Right renal cortex interstitium (tissue), 3 donors: ENCODE data around the gene GRM8. TPM values are rescaled to one million over a fixed set of nuclear protein-coding genes. Genes with fewer than 3 reads are reported as not detected.
A peak's percentile ranks its signal among the peaks of the same experiment; 100 is the strongest.

Experiments
- DNase-seq, 3 donors: peaks; one replicate each; pipeline ENCODE4 v3.0.0-alpha.2; 2013; ENCODE audit warnings: low read depth in 3 of 3, low spot score in 2 of 3
- polyA plus RNA-seq, 3 donors: library from polyadenylated mRNA; unstranded; fragments of 120-200 nt; gene quantifications; one replicate each; pipeline ENCODE4 v1.2.1, GENCODE V29; 2013; ENCODE audit not compliant: insufficient read length in 3 of 3

Gene GRM8
- polyA plus RNA-seq, 3 donors: 8.6 to 12.6 (median 8.8) TPM

DNA sequence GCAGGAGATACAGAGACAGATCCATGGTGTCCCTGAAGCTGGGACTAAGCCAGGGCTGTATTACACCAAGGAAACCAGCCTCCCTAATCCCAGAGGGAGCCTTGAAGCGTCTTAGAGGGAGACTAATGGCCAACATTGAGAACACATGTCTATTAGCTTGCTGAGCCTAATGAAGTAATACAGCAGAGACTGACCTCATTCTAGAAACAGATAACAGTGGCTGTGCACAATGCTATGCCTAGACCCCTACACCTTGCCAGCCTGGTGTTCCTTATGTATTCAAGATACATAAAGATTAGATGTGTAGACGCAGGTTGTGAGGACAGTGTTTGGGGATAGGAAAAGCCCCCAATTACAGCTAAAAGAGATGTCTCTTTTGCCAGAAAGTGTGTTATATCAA, 19.1 kb downstream of the GRM8 start:
- DNase-seq: no peak

DNA sequence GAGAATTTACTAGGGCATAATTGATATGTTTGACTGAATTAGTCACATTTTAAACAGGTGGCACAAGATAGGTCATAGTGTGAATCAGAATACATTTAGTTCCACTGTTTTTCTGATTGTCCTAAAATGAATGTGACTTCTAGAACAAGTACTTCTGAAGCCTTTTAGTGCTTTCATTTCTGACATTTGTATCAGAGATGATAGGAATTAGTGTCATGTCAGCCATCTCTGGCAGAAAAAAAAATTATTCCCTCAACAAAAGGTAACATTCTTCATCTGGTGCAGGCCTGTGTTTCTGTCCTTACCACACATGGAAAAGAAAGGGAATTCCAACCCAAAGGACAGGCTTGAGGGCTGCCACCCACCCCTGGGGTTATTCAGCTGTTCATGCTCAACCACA, 21.3 kb downstream of the GRM8 start:
- DNase-seq: no peak

DNA sequence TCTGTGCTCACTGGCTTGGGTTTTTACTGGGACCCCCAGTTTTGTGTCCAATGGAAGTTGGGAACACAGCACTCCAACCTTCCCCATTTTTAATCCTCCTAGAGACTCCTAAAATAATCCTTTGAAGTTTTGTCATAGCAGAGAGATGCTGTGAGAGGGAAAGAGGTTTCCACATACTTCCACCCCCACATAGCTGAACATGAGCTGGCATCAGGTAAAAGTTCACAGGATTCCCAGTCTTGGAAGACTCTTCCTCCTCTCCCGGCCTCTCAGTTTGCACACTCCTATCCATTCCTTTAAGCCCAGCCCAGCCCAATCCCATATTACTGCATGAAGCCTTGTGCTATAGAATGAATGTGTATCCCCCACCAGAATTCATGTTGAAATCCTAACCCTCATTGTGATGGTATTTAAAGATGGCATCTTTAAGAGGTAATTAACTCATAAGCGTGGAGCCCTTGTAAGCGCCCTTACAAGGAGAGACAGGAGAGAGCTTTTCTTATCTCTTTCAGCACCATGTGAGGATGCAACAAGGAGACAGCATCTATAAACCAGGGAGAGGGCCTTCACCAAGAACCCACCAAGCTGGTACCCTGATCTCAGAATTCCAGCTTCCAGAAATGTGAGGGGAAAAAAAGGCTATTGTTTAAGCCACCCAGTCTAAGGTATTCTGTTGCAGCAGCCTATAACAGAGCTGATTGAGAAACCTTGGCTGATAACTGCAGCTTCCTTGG, 22.4 kb downstream of the GRM8 start:
- no peak for DNase-seq

- DNase-seq: no peak
Observed at GRCh38 chr7:127226685-127227374, 25.9 kb downstream of the GRM8 start.

GRCh38 chr7:127221731-127222130, 31.0 kb downstream of the GRM8 start:
- no peak for DNase-seq

DNA sequence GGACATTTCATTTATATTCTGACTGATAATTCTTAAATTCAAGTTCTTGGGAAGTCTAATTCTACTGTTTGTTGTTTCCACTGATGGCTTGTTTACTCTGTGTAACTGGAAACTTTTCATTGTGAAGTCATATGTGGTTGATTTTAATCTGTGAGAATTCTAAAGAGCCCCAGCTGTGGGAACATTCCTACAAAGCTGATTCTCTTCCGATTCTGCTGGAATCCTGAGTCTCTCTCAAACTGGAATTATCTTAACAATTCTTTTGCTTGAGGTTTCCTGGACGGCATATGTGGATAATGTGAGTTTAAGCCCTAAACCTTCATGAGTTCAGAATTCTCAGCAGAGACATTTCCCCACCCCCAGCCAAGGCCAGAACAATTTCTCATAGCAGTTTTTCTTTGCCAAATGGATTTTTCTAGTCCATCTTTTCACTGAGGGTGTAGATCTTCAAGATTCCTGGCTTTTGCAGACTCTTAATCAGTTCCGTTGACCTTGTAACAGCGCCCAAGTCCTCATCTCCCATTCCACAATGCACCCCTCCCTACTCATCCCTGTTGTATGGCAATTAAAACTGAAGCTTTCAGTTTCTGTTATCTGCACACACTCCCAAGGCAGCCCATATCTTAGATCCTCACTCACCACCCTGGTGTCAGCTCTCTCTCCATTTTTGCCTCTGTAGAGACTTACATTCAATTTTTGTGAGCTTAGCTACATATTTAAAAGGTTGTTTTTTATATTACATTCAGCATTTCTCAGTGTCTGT, 37.6 kb downstream of the GRM8 start:
- no peak for DNase-seq

- DNase-seq: no peak
Observed at GRCh38 chr7:127209886-127210285, 42.9 kb downstream of the GRM8 start.

GRCh38 chr7:127208860-127209259, 43.9 kb downstream of the GRM8 start:
- no peak for DNase-seq

DNA sequence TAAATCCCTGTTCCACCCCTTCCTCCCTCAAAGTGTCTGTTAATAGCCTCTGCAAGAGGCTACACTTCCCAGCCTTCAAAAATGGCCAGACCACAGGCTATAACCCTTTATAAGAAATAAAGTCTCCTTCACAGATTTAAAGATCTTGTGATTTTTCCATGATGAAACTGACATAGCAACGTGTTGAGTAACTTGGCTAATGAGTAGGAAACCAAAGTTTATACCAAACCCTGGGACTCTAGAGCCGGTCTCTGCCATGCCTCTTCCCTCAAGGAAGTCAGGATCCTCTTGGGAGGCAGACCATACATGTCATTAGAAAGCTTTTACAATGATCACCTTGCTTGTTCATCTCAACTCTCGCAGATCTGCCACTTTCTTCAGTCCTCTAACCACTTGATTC, 44.4 kb downstream of the GRM8 start:
- DNase-seq: no peak

DNA sequence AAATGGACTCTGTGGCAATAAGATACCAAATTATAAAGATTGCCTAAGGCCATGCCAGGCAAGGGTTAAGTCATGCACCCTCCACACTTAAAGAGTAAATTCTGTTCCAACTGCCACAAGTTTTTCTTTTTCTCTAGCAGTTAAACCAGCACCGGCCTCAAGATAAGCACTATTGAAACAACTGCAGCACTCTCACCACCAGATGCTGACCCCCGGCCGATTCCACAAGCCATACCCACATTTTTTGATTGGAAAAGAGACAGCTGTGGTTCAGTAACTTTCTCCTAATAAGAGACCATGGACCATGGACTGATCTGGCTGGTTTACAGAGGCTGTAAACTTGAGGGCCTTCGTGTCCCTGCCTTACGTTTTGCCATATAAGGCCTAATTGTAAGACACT, 44.9 kb downstream of the GRM8 start:
- no peak for DNase-seq

GRCh38 chr7:127207230-127207629, 45.5 kb downstream of the GRM8 start:
- no peak for DNase-seq

- DNase-seq: peak in 1 of 3 donors; percentile 10
Observed at GRCh38 chr7:127194571-127194970, 58.2 kb downstream of the GRM8 start.

DNA sequence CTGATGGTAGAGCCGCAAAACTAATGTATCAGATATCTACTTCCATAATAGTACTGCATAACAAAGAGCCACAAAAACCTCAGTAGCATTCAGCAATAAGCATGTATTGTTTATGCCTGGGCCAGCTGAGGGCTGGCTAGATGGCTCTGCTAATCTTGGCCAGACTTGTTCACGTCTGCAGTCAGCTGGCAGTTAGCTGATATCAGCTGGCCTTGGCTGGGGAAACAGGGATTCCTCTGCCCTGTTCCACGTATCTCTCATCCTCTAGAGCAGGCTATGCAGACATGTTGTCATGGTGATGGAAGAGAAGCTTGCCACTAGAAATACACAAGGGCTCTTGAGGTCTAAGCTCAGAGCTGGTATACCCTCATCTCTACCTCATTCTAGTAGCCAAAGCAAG, 62.9 kb downstream of the GRM8 start:
- no peak for DNase-seq

GRCh38 chr7:127189074-127189473, 63.7 kb downstream of the GRM8 start:
- no peak for DNase-seq

DNA sequence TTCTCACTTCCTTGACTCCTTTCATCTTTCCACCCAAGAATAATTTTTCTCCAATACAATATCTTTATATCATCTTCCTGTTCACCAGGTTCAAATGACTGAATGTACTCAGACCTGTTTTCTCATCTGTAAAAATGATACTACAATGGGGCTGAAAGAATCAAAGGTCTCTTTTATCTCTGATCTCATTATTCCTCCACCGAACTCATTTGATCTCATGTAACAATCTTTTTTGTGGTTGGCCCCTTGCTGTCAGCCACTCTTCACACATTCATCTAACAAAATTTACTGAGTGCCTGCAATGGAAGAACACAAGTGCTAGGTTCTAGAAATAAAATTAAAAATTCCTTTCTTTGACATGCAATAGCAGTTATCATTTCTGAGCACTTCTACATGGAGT, 65.0 kb downstream of the GRM8 start:
- DNase-seq: no peak

GRCh38 chr7:127186686-127187085, 66.1 kb downstream of the GRM8 start:
- no peak for DNase-seq

DNA sequence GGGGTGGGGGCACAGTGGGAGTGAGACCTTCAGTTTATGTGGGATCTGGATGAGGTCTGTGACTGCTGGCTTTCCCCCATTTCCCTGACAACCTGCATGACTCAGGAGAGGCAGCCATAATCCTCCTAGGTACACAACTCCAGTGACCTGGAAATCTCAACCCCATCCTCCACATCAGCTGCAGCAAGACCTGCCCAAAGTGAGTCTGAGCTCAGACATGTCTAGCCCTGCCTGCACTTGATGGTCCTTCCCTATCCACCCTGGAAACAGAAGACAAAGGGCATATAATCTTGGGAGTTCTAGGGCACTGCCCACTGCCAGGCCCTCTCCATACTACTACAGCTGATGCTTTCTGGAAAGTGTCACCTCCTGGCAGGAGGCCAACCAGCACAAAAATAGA, 75.6 kb downstream of the GRM8 start:
- DNase-seq: no peak

DNA sequence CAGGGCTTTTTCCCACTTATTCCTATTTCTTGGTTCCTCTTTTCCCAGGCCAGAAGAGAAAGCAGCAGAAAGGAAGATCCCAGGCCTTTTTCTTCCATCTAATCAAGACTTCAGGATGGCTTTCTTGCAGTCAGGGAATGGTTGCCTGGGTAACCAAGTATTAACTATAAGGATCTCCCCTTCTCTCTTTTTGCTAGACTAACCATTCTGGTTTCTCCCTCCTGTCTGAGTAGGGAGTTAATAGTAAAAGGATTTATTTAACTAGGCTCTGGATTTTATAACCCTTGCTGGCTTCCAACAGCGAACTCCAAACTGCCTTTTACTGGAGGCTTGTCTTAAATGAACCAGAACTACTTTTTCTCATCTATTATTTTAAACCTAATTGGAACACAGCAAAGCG, 90.4 kb downstream of the GRM8 start:
- no peak for DNase-seq

- DNase-seq: no peak
Observed at GRCh38 chr7:127158659-127159058, 94.1 kb downstream of the GRM8 start.

- no peak for DNase-seq
Observed at GRCh38 chr7:127154958-127155357, 97.8 kb downstream of the GRM8 start.

GRCh38 chr7:127154101-127154500, 98.6 kb downstream of the GRM8 start:
- no peak for DNase-seq

GRCh38 chr7:127153315-127153714, 99.4 kb downstream of the GRM8 start:
- no peak for DNase-seq
